Stimulated activated CD4-positive, alpha-beta T cell treated with anti-CD3 and anti-CD28 coated beads, Interleukin-2, amount 100 ng/mL, for 4 hours (primary cell): Measurements from ENCODE around the gene FGF21.

ENCODE experiments used
- DNase-seq: peaks from one replicate; pipeline ENCODE4 v3.0.0-alpha.2; 2020; ENCODE audit warnings: low read depth

FGF21 gene

GRCh38 chr19:48728911-48729664 is 26.2 kb upstream of the FGF21 start:
- no peak for DNase-seq

- DNase-seq, result no peak
These were observed 23.9 kb upstream of the FGF21 start for GRCh38 chr19:48731452-48731851.

GRCh38 chr19:48734625-48735024 is 20.7 kb upstream of the FGF21 start:
- no peak for DNase-seq

- DNase-seq, result no peak
These were observed 20.2 kb upstream of the FGF21 start for GRCh38 chr19:48735031-48735615.

- DNase-seq, result no peak
These were observed 17.8 kb upstream of the FGF21 start for GRCh38 chr19:48737360-48737998.

GRCh38 chr19:48738557-48739403 is 16.5 kb upstream of the FGF21 start:
- DNase-seq, result peak; percentile 85

- DNase-seq, result no peak
These were observed 15.7 kb upstream of the FGF21 start for GRCh38 chr19:48739404-48740163.

- DNase-seq, result no peak
These were observed 15.0 kb upstream of the FGF21 start, which contains the start of gene RASIP1 for GRCh38 chr19:48740164-48740972. Gene RASIP1, minus strand, starts transcription at chr19:48740610. Its CDS starts 328 bp downstream, at chr19:48740282.

- DNase-seq, result no peak
These were observed 14.0 kb upstream of the FGF21 start for GRCh38 chr19:48741129-48741999.

- no peak for DNase-seq
These were observed 13.2 kb upstream of the FGF21 start for GRCh38 chr19:48742096-48742495.

- peak; percentile 27 for DNase-seq
These were observed 9.9 kb upstream of the FGF21 start for GRCh38 chr19:48745208-48745995.

GRCh38 chr19:48746110-48746509 is 9.2 kb upstream of the FGF21 start:
- no peak for DNase-seq

- DNase-seq, result peak; percentile 22
These were observed 8.4 kb upstream of the FGF21 start, which contains the start of gene IZUMO1 for GRCh38 chr19:48746738-48747575. Gene IZUMO1, minus strand, starts transcription at chr19:48746909. Its CDS starts 1,050 bp downstream, at chr19:48745859.

- DNase-seq, result no peak
These were observed 5.6 kb upstream of the FGF21 start for GRCh38 chr19:48749571-48750198.

- DNase-seq, result no peak
These were observed 5.0 kb upstream of the FGF21 start for GRCh38 chr19:48750351-48750750.

GRCh38 chr19:48750771-48751504 is 4.4 kb upstream of the FGF21 start:
- no peak for DNase-seq
